GM21367 (cell line): Measurements from ENCODE around the gene WWP2.
"Not testable (repeated sequence)": the region's sequence is repeated elsewhere in the genome, so short reads cannot be mapped to it uniquely, and the experiment has no call there.

Experiments
- ATAC-seq: cut with Tn5 transposase; IDR thresholded peaks from one replicate; pipeline ENCODE4 v1.9.1; 2021; ENCODE audit not compliant: unreplicated experiment

Gene WWP2

DNA sequence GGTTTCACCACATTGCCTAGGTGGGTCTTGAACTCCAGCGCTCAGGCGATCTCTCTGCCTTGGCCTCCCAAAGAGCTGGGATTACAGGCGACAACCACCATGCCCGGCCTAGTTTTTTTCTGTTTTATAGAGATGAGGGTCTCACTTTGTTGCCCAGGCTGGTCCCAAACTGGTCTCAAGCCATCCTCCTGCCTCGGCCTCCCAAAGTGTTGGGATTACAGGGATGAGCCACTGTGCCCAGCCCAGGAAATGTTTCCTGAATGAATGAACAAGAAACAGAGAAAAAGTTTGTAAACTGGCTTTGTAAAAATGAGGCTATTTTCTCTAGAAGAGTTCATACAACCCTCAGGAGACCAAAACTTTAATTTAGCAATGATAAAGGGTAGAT lies 68.0 kb downstream of the WWP2 start:
- ATAC-seq = no peak

DNA sequence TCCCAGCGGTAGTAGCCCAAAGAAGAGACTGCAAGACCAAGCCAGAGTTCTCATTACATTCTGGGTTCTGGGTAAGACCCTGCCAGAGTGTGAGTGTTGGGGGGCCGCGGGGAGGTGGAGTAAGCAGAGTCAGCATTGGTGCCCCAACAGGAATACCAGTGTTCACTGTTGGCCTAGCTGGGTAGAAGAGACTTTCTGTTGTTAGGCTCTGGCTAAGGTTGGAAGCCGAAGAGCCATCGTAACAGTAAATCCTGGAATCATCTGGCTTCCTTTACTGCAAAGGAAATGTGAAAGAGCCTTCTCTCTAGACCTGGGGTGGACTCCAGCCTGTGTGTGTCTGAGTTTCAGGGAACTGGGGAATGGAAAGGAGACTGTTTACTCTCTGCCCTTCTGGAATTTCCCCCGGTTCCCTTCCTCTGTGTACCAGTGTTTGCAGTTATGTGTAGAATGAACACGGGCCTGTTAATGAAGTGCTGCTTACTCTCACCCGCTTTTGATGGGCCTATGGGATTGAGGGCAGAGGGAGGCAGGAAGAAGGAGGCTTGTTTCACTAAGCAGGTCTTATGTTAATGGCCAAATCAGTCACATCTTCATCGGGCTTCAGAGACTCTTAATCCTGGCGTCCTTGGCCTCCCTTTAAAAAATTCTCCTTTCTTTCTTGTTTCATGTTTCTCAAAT lies 68.5 kb downstream of the WWP2 start:
- ATAC-seq = no peak

DNA sequence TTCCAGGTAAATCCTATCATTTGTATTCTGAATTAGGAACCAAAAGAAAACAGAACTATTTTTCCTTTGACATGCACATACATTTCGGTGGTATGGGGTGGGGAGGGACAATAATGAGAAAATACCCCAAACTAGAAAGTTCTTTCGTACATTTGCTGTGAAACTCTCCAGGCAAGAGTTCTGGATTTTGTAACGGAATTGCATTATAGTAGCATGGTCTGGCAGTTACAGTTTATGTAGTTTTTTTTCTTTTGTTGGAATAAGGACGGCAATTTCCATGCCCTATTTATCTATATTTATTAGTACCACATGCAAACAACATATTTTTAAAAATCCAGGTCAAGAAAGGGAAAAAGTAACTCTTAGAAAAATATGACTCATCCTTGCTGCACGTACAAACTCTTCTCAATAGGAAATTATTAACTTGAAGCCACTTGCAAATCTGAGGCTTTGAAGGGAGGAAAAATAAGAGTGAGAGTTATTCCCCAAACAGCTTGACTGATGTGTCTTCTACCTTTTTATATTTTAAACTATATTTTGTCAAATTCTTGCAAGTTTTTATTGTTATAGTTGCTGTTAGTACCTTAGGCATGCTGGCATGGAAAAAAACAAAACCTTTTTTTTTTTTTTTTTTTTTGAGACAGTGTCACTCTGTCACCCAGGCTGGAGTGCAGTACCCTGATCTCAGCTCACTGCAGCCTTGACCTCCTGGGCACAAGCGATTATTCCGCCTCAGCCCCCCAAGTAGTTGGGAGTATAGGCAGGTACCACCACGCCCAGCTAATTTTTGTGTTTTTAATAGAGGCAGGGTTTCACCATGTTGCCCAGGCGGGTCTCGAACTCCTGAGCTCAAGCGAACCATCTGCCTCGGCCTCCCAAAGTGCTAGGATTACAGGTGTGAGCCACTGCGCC lies 69.3 kb downstream of the WWP2 start:
- no peak for ATAC-seq

DNA sequence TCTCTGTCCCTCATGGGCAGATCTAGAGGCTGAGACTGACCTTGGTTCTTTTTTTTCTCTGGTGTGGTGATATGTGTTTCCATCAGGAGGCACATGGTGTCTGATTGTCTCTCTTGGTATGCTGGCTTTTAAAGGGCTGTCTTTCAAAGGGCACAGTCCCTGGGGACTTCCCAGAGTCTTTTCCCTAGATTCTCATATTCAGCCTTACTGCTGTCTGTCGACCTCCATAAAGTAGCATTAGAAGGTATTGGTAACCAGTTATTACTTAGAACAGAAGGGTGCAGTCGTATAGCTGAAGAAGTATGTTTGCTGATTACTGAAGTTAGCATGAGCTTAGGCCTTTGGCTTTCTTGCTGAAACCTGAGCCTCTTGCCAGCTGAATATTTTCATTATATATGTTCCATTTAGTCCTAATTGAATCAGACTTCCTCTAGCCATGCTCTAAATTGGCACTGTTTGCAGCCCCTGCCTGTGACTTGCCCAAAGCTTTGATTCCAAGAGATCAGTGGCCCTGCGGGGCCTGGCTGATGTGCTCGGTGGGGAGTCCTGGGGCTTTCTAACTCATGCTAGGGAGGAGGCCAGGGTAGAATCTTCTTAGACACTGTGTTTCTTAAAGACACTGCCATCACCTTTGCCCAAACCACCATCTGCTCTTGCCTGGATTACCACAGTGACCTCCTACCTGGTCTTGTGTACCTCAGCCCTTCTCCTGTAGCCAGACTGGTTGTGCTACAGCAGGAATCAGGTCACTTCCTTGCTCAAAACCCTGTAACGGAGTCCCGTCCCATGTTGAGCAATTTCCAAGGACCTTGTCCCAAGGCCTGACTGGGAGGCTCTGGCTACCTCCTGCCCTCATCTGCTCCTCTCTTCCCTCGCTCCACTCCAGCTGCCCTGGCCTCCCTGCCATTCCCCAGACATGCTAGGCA lies 71.5 kb downstream of the WWP2 start:
- no peak for ATAC-seq

DNA sequence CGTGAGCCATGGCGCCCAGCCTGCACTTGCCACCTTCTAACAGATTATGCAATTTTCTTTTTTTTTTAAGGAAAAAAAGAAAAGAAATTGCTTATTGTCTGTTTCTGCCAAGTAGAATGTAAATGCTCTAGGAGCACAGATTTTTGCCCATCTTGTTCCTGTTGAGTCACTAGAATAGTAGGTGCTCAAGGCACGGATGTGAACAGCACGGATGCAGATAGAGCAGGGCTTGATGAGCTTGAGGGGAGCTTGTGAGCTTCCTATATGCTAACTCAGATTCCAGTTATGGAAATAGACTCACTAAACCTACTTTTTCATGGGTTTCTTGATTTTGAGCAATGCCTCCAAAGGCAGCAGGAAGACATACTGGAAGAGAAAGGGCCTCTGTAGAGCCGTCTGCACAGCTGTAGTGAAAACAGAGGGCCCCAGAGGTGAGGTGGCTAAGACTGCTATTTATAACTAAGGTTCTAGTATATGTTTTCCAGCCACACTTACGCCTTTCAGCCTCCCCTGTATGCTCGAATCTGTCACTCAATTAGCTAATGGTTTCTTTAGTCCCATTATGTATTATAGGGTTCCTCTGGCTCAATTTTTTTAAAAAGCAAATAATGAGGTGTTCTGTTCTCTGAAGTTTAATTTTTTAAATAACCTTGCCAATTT lies 72.8 kb downstream of the WWP2 start:
- ATAC-seq = no peak

DNA sequence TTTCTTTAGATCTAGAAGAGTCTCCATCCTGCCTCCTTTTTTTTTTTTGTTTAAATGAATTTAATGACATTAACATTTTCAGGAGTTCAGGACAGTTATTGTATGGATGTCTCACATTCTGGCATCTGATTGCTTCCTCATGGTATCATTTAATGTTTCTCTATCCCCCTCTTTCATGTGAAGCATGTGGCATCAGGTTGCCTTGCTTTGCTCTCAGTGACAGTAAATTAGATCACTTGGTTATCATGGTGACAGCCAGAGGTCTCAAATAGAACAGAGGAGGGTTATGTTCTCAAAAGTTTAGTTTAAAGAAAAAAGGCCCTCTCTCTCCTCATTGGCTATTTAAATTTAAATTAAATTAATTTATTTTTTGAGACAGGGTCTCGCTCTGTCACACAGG lies 74.1 kb downstream of the WWP2 start:
- no peak for ATAC-seq

DNA sequence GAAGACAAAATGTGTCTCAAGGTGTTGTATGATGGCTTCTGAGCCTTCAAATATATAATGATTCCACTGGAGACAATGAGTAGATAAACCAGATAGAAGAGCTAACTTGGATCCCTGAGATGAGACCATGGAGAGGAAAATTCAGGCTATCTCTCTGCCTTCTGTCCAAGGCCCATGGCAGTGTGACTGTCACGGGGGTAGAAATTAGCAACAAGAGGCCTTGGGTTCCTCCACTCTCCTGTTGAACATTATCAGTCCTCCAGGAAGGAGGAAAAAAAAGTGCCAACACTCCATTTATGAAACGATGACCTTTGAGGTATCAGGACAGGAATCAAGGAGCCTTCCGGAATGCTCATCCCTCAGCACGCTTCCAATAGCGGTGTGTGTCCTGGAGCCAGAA lies 75.2 kb downstream of the WWP2 start:
- ATAC-seq = no peak

DNA sequence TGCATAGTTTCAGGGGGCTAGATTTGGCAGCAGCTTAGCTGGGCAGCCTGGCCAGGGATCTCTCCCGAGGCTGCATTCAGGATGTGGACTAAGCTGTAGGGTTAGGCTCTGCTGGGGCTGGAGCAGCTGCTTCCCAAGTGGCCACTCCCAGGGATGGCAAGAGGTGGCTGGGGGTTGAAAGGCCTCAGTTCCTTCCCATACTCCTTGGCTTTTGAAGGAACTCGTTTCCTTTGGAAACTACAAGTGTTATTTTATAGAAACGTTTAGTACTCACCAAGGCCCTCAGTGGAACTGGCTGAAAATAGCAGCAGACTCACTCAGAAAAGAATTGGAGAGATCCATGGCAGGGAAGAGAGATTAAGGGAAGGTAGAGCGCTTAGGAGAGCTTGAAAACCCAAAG lies 76.4 kb downstream of the WWP2 start:
- ATAC-seq = no peak

DNA sequence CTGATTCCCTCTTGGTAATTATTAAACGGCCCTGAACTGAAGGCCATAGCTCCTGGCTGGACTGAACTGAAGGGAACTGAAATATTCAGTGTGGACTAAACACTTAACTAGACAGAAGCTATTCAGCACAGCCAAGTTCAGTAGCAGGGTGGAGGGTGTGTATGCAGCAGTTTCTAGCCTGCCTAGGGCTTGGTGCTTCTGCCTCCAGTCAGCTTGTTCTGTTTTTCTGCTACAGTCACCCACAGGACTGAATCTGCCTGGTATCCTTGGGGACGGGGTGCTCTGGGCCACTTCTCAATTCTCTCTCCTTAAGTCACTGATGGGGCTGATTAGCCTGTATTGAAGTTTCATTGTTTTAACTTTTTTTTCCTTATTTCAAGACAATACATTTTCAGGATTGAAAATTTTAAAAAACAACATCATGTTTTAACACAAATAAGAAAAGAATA lies 77.1 kb downstream of the WWP2 start:
- no peak for ATAC-seq

DNA sequence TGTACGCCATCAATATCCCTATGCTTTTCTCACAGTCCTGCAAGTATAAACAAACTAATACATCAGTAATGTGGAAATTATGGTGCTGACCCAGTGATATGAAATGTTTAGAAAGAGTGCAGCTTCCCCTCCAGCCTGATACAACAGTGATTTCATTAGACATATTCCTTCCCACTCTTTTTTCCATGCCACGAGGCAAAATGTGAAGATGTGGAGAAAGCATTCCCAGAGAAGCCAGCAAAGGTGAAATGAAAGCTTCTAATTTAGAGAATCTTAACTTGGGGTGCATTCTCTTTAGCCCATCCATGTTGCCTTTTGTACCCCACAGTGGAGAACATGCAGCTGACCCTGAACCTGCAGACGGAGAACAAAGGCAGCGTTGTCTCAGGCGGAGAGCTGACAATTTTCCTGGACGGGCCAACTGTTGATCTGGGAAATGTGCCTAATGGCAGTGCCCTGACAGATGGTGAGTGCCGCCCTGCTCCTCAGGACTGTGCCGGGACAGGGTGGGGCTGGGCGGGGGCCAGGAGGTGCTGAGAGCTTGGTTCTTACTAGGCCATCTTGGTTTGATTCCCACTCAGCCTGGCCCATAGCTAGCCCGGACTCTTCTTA lies 77.8 kb downstream of the WWP2 start:
- no peak for ATAC-seq

DNA sequence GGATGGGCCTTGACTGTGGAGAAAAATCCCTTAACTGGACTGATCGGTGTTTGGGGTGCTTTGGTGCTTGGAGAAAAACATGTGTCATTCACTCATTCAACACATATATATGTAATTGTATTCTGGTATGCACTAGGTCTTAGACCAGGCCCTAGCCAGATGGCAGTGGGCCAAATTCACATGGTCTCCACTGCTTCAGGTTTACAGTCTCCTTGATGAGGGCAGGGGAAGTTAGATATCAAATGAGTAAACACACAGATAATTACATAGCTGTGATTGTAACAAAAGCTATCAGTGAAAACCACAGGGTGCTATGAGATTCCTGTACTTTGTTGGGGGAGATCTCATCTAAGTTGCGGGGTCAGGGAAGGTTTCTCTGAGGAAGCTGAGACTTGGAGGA lies 78.8 kb downstream of the WWP2 start:
- ATAC-seq = no peak

DNA sequence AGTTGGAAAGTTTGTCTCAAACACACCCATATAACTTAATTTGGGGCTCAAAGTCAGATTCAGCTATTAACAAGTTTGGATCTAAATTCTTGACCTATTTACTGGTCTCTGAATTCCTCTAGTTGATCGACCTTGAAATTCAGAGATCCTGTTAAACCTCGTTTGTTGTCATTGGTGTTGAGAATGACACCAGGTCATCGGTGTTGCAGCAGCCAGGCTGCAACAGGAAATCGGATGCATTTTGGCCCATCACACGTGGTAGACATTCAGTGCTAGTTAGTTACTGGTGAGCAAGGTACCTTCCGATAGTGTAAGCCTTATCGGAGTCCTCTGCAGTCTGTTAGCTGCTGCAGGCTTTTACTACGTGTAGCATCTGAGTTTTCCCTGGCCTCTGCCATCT lies 82.3 kb downstream of the WWP2 start:
- no peak for ATAC-seq

DNA sequence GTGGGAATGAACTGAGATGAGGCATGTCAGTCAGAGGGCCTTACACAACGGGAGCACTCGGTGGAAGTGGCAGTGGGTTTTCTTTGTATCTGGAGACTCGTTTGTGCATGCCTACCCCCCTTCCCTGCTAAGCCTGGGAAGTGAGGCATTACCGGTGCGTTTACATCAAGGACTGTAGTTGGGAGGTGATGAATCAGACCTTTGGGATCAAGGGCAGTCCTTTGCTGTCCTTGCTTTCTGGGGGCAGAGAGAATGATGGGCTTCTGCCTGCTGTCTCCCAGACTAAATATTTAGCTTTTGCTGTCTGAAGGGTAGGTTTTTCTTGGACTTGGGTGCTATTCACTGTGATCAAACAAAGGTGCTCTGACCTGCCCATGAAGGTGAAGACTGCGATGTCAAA lies 83.0 kb downstream of the WWP2 start:
- no peak for ATAC-seq

DNA sequence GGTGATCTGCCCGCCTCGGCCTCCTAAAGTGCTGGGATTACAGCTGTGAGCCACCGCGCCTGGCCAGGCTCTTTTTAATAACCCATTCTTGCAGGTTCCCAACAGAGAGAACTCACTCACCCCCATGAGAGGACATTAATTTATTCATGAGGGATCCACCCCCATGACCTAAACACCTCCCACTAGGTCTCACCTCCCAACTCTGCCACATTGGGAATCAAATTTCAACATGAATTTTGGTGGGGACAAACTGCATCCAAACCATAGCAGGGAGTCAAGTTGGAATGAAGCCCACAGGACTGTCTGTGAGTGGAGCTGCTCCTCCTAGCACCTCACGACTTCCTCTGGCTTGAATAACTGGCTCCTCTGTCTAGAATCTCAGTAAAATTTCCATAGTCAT lies 85.5 kb downstream of the WWP2 start:
- ATAC-seq = no peak

DNA sequence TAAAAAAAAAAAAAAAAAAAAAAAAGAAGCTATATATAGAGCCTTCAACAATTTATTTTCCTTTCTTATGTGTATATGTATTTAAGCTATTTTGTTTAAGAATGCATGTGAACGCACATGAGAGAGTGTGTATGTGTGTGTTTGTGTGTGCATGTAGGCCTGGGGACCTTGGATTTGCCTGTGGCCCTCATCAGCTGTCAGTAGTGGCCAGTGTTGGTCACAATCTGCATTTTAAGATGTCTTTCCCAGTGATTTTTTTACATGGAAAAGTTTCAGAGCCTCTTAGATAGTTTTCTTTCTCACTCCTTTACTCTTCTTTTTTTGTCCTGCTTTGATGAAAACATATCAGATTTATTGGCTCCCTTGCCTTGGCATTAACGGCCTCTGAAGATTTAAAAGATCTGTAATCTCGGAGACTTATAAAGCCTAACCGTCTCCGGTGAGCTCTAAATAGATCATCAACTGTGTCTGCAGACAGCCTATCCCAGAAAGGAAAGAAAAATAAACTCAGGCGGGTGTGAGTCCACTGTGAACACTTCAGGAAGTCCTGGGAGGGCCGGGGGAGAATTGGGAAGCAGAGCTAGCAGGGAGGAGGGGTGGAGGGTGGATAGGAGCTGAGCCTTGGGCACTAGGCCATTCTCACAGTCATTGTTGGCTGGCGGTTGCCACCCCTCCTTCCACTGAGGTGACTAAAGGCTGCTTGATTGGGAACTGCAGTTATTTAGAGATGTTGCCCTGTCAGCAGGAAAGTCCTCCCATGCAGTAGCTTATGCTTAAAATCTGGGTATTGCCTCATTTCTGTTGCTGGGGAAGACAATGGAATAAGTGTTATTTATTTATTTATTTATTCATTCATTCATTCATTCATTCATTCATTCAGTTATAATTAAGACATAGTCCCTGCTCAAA lies 86.8 kb downstream of the WWP2 start:
- ATAC-seq = no peak

DNA sequence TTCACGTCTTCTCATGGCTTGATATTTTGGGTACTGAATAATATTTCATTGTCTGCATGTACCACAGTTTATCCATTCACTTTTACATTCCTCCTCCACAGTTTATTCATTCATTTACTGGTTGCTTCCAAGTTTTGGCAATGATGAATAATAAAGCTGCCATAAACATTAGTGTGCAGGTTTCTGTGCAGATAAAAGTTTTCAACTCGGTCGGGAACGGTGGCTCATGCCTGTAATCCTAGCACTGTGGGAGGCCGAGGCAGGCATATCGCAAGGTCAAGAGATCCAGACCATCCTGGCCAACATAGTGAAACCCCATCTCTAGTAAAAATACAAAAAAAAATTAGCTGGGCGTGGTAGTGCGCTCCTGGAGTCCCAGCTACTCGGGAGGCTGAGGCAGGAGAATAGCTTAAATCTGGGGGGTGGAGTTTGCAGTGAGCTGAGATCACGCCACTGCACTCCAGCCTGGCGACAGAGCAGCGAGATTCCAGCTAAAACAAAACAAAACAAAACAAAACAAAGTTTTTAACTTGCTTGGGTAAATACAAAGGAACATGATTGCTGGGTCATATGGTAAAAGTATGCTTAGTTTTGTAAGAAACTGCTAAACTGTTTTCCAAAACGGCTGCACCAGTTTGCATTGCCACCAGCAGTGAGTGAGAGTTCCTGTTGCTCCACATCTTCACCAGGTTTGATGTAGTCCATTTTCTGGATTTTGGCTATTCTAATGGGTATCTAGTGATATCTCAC lies 89.5 kb downstream of the WWP2 start:
- no peak for ATAC-seq

DNA sequence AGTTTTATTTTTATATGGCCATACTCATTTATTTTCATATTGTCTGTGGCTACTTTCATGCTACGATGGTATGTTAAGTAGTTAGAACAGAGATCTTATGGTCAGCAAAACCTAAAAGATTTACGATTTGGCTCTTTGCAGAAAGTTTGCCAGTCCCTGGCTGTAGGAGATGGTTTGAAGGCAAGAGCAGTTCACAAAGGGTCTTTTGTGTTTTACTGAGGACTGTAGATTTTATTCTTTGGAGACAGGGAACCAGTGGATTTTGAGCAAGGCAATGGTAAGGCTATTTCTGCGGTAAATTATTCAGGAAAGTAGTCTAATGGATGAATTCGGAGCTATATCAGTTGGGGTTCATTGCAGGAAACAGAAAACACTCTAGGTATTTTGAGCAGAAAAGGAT lies 90.7 kb downstream of the WWP2 start:
- ATAC-seq = no peak

DNA sequence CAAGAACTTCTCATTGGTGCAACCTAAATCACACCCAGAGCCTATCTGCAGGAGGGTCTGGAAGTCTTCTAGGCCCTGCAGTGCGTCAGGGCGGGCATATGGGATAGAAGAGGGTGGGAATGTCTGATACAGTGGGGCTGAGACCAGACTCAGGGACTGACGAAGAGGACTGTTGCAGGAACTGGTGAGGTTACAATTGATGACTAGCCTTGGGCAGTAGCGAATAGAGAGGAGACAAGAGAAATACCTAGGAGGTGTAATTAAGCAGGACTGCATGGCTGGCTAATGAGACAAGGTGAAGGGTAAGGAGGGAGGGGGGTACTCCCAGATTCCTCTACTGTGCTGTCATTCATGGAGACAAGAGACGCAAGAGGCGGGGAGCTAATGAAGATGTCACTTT lies 91.3 kb downstream of the WWP2 start:
- no peak for ATAC-seq

DNA sequence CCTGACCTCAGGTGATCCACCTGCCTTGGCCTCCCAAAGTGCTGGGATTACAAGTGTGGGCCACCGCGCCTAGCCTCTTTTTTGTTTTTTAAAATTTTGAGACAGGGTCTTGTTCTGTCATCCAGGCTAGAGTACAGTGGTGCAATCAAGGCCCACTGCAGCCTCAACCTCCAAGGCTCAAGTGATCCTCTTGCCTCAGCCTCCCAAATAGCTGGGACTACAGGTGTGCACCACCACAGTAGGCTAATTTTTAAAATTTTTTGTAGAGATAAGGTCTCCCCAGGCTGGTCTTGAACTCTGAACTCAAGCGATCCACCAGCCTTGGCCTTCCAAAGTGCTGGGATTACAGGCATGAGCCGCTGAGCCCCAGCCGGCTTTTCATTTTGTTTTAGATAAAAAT lies 92.6 kb downstream of the WWP2 start:
- ATAC-seq = not testable (repeated sequence)
